ENCODE measurements around the gene GIPC2.

- TF ChIP-seq POLR2A (IDR thresholded peaks at IDR 0.05): no peak
- no peak for TF ChIP-seq CTCF (IDR thresholded peaks at IDR 0.05 in 4 of 5, conservative IDR thresholded peaks at IDR 0.05 in 1 of 5)
These were observed 40.9 kb downstream of the GIPC2 start for GRCh38 chr1:78086697-78087096.

Data from gastrocnemius medialis (tissue), 4 donors.